ENCODE results near the gene TRAPPC5.

Gene TRAPPC5

DNA sequence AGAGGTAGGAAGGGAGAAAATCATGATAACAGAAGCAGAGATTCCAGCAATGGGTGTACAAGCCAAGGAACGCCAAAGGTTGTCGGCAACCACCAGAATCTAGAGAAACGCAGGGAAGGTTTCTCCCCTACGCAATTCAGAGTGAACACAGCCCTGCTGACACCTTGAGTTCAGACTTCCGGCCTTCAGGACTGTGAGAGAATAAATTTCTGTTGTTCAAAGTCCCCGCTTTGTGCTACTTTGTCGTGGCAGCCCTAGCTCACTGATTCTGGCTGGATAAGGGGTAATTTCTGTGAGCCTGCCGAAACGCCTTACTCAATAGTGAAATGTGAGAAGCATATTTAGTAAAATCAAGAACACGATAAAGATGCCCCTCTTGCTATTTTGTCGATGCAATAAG, 56.6 kb downstream of the TRAPPC5 start:
- Histone ChIP-seq H3K27me3 (ENCODE audit: control insufficient read depth in 1 of 2, insufficient read depth in 1 of 2, low read length in 2 of 2) (peaks cover 10 to 66% of the 10 kb centered on the region in 2 experiments), H2BK120ac (ENCODE audit: low read depth, low read length) (no peak overlapping the region), H3K4ac (ENCODE audit: low read depth in 1 of 2, low read length in 2 of 2) (no peak overlapping the region), H3K27ac (ENCODE audit: low read length, poor library complexity, severe bottlenecking) (no peak overlapping the region), H2AK5ac (ENCODE audit: low read length, severe bottlenecking) (no peak overlapping the region), H3K4me2 (ENCODE audit: low read length, poor library complexity, severe bottlenecking) (no peak overlapping the region), H3K18ac (ENCODE audit: low read depth in 1 of 2, low read length in 2 of 2) (no peak overlapping the region), H3K4me3 (ENCODE audit: insufficient read depth in 1 of 2, low read depth in 1 of 2, low read length in 2 of 2) (no peak overlapping the region), H2BK15ac (ENCODE audit: low read depth, poor library complexity, severe bottlenecking) (no peak overlapping the region), H3K9ac (ENCODE audit: low read length) (no peak overlapping the region), H3K14ac (ENCODE audit: low read length in 2 of 2) (no peak overlapping the region), H3K79me1 (replicated peaks; ENCODE audit: low read length, poor library complexity, severe bottlenecking) (no peaks in the 10 kb centered on the region), H2AFZ (ENCODE audit: low read depth, low read length) (no peak overlapping the region), H2BK5ac (ENCODE audit: low read depth, low read length, poor library complexity, severe bottlenecking) (no peak overlapping the region), H2BK12ac (ENCODE audit: low read length in 2 of 2) (no peak overlapping the region), H3K9me3 (ENCODE audit: control insufficient read depth, low read length) (no peaks in the 10 kb centered on the region), H3K36me3 (ENCODE audit: control insufficient read depth in 1 of 2, insufficient read depth in 2 of 2, low read depth in 1 of 2, low read length in 2 of 2) (no peaks in the 10 kb centered on the region), H4K8ac (ENCODE audit: low read length) (no peak overlapping the region), H3K4me1 (ENCODE audit: control insufficient read depth, insufficient read depth, low read depth, low read length) (no peaks in the 10 kb centered on the region), H3K23ac (ENCODE audit: low read length in 2 of 2) (no peak overlapping the region), H4K91ac (ENCODE audit: low read length) (no peak overlapping the region)
- WGBS, result 83% methylated on average over 11 of the region's 11 CpGs
- DNase-seq, result no peak

Data from mesenchymal stem cell (in vitro differentiated cells and primary cell).